ENCODE measurements around the gene FHL2. TPM values are rescaled to one million over a fixed set of nuclear protein-coding genes. Genes with fewer than 3 reads are reported as not detected.

FHL2 gene
- total and polyA plus RNA-seq, 2 donors (not counting 1 experiment from before 2014, with no cell fraction given), result not detected

- Histone ChIP-seq H4K20me1 (ENCODE audit: control insufficient read depth, insufficient read depth, low read length, poor library complexity, severe bottlenecking) (no peaks in the 10 kb centered on the region), H3K36me3 (replicated peaks in 1 of 2; ENCODE audit: control extremely low read depth in 1 of 2, control insufficient read depth in 1 of 2, extremely low read depth in 1 of 2, insufficient read depth in 2 of 2, low read length in 1 of 2) (no peaks in the 10 kb centered on the region), H3K27ac (ENCODE audit: low read length in 2 of 2) (no peak overlapping the region), H3K4me1 (ENCODE audit: control insufficient read depth in 2 of 2, insufficient read depth in 2 of 2, low read length in 2 of 2) (peaks cover 0 to 3% of the 10 kb centered on the region in 2 donors), H2AFZ (ENCODE audit: insufficient read depth, low read depth, low read length, poor library complexity, severe bottlenecking) (no peak overlapping the region), H3K9ac (ENCODE audit: low read length) (no peak overlapping the region), H3K9me3 (ENCODE audit: control extremely low read depth in 1 of 3, control insufficient read depth in 2 of 3, insufficient read depth in 1 of 3, low read length in 2 of 3) (no peaks in the 10 kb centered on the region), H3K4me3 (ENCODE audit: control extremely low read depth in 1 of 5, extremely low read depth in 1 of 5, insufficient read depth in 1 of 5, low read depth in 2 of 5, low read length in 4 of 5) (no peak overlapping the region), H3K27me3 (replicated peaks in 1 of 4; ENCODE audit: control extremely low read depth in 1 of 4, control insufficient read depth in 3 of 4, insufficient read depth in 4 of 4, low read length in 3 of 4) (no peaks in the 10 kb centered on the region), H3K4me2 (replicated peaks; ENCODE audit: low read depth, low read length, poor library complexity, severe bottlenecking) (no peak overlapping the region), H3K79me2 (ENCODE audit: control insufficient read depth, insufficient read depth, low read length) (no peaks in the 10 kb centered on the region)
- Mint-ChIP-seq H3K4me1 (peaks cover 4% of the 10 kb centered on the region), H3K9me3 (ENCODE audit: insufficient read depth) (no peaks in the 10 kb centered on the region), H3K27me3 (no peaks in the 10 kb centered on the region), H3K27ac (no peak overlapping the region), H3K4me3 (no peak overlapping the region)
- ChIA-PET POLR2A (no interaction called here), CTCF (no interaction called here)
- DNase-seq (no peak), ATAC-seq (ENCODE audit: low read depth) (no peak)
- 95% methylated on average over 7 of the region's 9 CpGs for WGBS (ENCODE audit: insufficient coverage)
- TF ChIP-seq CTCF (IDR thresholded peaks at IDR 0.05), result no peak
- intact Hi-C loops (cut with micrococcal nuclease), result no loop called here
These were observed 24.9 kb downstream of the FHL2 start for GRCh38 chr2:105373895-105374401.

GRCh38 chr2:105373344-105373781 is 25.5 kb downstream of the FHL2 start:
- no peak overlapping the region for H3K4me3 Mint-ChIP-seq
- peaks cover 0 to 3% of the 10 kb centered on the region in 2 donors for H3K4me1 ChIP-seq (ENCODE audit: control insufficient read depth in 2 of 2, insufficient read depth in 2 of 2, low read length in 2 of 2)
- H3K4me3 ChIP-seq (ENCODE audit: control extremely low read depth in 1 of 5, extremely low read depth in 1 of 5, insufficient read depth in 1 of 5, low read depth in 2 of 5, low read length in 4 of 5), result no peak overlapping the region

More at GRCh38 chr2:105373344-105373781, 25.5 kb downstream of the FHL2 start:
- Histone ChIP-seq H3K9ac (ENCODE audit: low read length) (no peak overlapping the region), H4K20me1 (ENCODE audit: control insufficient read depth, insufficient read depth, low read length, poor library complexity, severe bottlenecking) (no peaks in the 10 kb centered on the region), H3K4me2 (replicated peaks; ENCODE audit: low read depth, low read length, poor library complexity, severe bottlenecking) (no peak overlapping the region), H2AFZ (ENCODE audit: insufficient read depth, low read depth, low read length, poor library complexity, severe bottlenecking) (no peak overlapping the region), H3K27me3 (replicated peaks in 1 of 4; ENCODE audit: control extremely low read depth in 1 of 4, control insufficient read depth in 3 of 4, insufficient read depth in 4 of 4, low read length in 3 of 4) (no peaks in the 10 kb centered on the region), H3K36me3 (replicated peaks in 1 of 2; ENCODE audit: control extremely low read depth in 1 of 2, control insufficient read depth in 1 of 2, extremely low read depth in 1 of 2, insufficient read depth in 2 of 2, low read length in 1 of 2) (no peaks in the 10 kb centered on the region), H3K79me2 (ENCODE audit: control insufficient read depth, insufficient read depth, low read length) (no peaks in the 10 kb centered on the region), H3K27ac (ENCODE audit: low read length in 2 of 2) (no peak overlapping the region), H3K9me3 (ENCODE audit: control extremely low read depth in 1 of 3, control insufficient read depth in 2 of 3, insufficient read depth in 1 of 3, low read length in 2 of 3) (no peaks in the 10 kb centered on the region)
- TF ChIP-seq CTCF (IDR thresholded peaks at IDR 0.05) (no peak), EZH2 (IDR thresholded peaks at IDR 0.05; ENCODE audit: borderline replicate concordance, insufficient read depth, low read depth, low read length, poor library complexity, severe bottlenecking) (no peak)
- POLR2A ChIA-PET, result no interaction called here
- Mint-ChIP-seq H3K9me3 (ENCODE audit: insufficient read depth) (no peaks in the 10 kb centered on the region), H3K27ac (no peak overlapping the region), H3K4me1 (peaks cover 4% of the 10 kb centered on the region), H3K27me3 (no peaks in the 10 kb centered on the region)
- ATAC-seq (ENCODE audit: low read depth) (no peak), DNase-seq (no peak)
- WGBS (ENCODE audit: insufficient coverage), result 92% methylated on average over 9 of the region's 9 CpGs
- CTCF ChIA-PET, result no interaction called here
- intact Hi-C loops (cut with micrococcal nuclease), result no loop called here

Measured in B cell (primary cell).